GM19397 (cell line): ENCODE results near the gene KCNQ2.

Experiments used
- ATAC-seq: cut with Tn5 transposase; IDR thresholded peaks from one replicate; pipeline ENCODE4 v1.9.1; 2021; ENCODE audit warnings: mild to moderate bottlenecking, moderate library complexity; ENCODE audit not compliant: unreplicated experiment

The KCNQ2 gene

GRCh38 chr20:63472862-63473390, 471 bp upstream of the KCNQ2 start:
- ATAC-seq: no peak

GRCh38 chr20:63471717-63471980, 806 bp downstream of the KCNQ2 start:
- no peak for ATAC-seq

GRCh38 chr20:63471002-63471716, 1.3 kb downstream of the KCNQ2 start:
- no peak for ATAC-seq

- no peak for ATAC-seq
Measured at GRCh38 chr20:63470410-63470809, 2.0 kb downstream of the KCNQ2 start.

GRCh38 chr20:63469713-63470101, 2.7 kb downstream of the KCNQ2 start:
- ATAC-seq: no peak

- ATAC-seq: no peak
Measured at GRCh38 chr20:63469019-63469712, 3.3 kb downstream of the KCNQ2 start.

GRCh38 chr20:63468421-63468820, 4.0 kb downstream of the KCNQ2 start:
- no peak for ATAC-seq

- ATAC-seq: no peak
Measured at GRCh38 chr20:63467294-63468083, 5.0 kb downstream of the KCNQ2 start.

GRCh38 chr20:63466861-63467260, 5.6 kb downstream of the KCNQ2 start:
- ATAC-seq: no peak

- no peak for ATAC-seq
Measured at GRCh38 chr20:63466250-63466825, 6.1 kb downstream of the KCNQ2 start.

GRCh38 chr20:63465380-63466249, 6.8 kb downstream of the KCNQ2 start:
- no peak for ATAC-seq

GRCh38 chr20:63464289-63464635, 8.2 kb downstream of the KCNQ2 start:
- ATAC-seq: no peak

- ATAC-seq: no peak
Measured at GRCh38 chr20:63463400-63464288, 8.8 kb downstream of the KCNQ2 start.

GRCh38 chr20:63462244-63462643, 10.2 kb downstream of the KCNQ2 start:
- ATAC-seq: no peak

GRCh38 chr20:63461104-63461763, 11.2 kb downstream of the KCNQ2 start:
- ATAC-seq: no peak

- ATAC-seq: no peak
Measured at GRCh38 chr20:63459070-63459380, 13.4 kb downstream of the KCNQ2 start.

- no peak for ATAC-seq
Measured at GRCh38 chr20:63458170-63459069, 14.0 kb downstream of the KCNQ2 start.

GRCh38 chr20:63457737-63458136, 14.7 kb downstream of the KCNQ2 start:
- ATAC-seq: no peak
